Measurements from ENCODE around the gene HOXB5. TPM values are rescaled to one million over a fixed set of nuclear protein-coding genes. Genes with fewer than 3 reads are reported as not detected.
A peak's percentile ranks its signal among the peaks of the same experiment; 100 is the strongest.

The HOXB5 gene
- total RNA-seq, 2 experiments from 2014 or later = not detected

GRCh38 chr17:48625495-48626244, 32.1 kb upstream of the HOXB5 start:
- ATAC-seq (ENCODE audit: low read depth) (peak; percentile 62), DNase-seq (peak; percentile 67)
- Mint-ChIP-seq H3K27me3 (peaks cover 87% of the 10 kb centered on the region), H3K36me3 (no peaks in the 10 kb centered on the region), H3K4me1 (peaks cover 12% of the 10 kb centered on the region), H3K27ac (peak overlapping the region; percentile 17), H3K4me3 (peak overlapping the region; percentile 85), H3K9me3 (no peaks in the 10 kb centered on the region)
- POLR2A ChIA-PET = interaction anchor here (1.9 kb wide), 2 partner anchors 11 to 12 kb away, joined by 5 to 6 read pairs; no protein-coding TSS in a partner anchor

GRCh38 chr17:48624544-48625494, 31.2 kb upstream of the HOXB5 start:
- H3K4me3 Mint-ChIP-seq = peak overlapping the region; percentile 85
- H3K36me3 Mint-ChIP-seq = no peaks in the 10 kb centered on the region
- no peak overlapping the region for H3K27ac Mint-ChIP-seq
- ATAC-seq (ENCODE audit: low read depth) (no peak), DNase-seq (peak; percentile 52)
- POLR2A ChIA-PET = interaction anchor here (1.9 kb wide), 2 partner anchors 11 kb away, joined by 5 to 6 read pairs; no protein-coding TSS in a partner anchor
- H3K9me3 Mint-ChIP-seq = no peaks in the 10 kb centered on the region
- peaks cover 85% of the 10 kb centered on the region for H3K27me3 Mint-ChIP-seq
- H3K4me1 Mint-ChIP-seq = peaks cover 12% of the 10 kb centered on the region

- ATAC-seq (ENCODE audit: low read depth) (no peak), DNase-seq (no peak)
- Mint-ChIP-seq H3K27ac (no peak overlapping the region), H3K9me3 (no peaks in the 10 kb centered on the region), H3K4me1 (peaks cover 13% of the 10 kb centered on the region), H3K4me3 (no peak overlapping the region), H3K27me3 (peaks cover 84% of the 10 kb centered on the region), H3K36me3 (no peaks in the 10 kb centered on the region)
- POLR2A ChIA-PET = no interaction called here
These were observed 30.5 kb upstream of the HOXB5 start for GRCh38 chr17:48624118-48624517.

- POLR2A ChIA-PET = no interaction called here
- Mint-ChIP-seq H3K27ac (no peak overlapping the region), H3K27me3 (peaks cover 84% of the 10 kb centered on the region), H3K9me3 (no peaks in the 10 kb centered on the region), H3K4me1 (peaks cover 15% of the 10 kb centered on the region), H3K36me3 (no peaks in the 10 kb centered on the region), H3K4me3 (no peak overlapping the region)
- ATAC-seq (ENCODE audit: low read depth) (no peak), DNase-seq (no peak)
These were observed 30.0 kb upstream of the HOXB5 start for GRCh38 chr17:48623583-48623982.

- H3K4me3 Mint-ChIP-seq = no peak overlapping the region
- H3K36me3 Mint-ChIP-seq = no peaks in the 10 kb centered on the region
- no peak for DNase-seq
- POLR2A ChIA-PET = no interaction called here
- no peak overlapping the region for H3K27ac Mint-ChIP-seq
- ATAC-seq (ENCODE audit: low read depth) = no peak
- H3K4me1 Mint-ChIP-seq = peaks cover 19% of the 10 kb centered on the region
- peaks cover 84% of the 10 kb centered on the region for H3K27me3 Mint-ChIP-seq
- no peaks in the 10 kb centered on the region for H3K9me3 Mint-ChIP-seq
These were observed 29.3 kb upstream of the HOXB5 start for GRCh38 chr17:48622857-48623256.

GRCh38 chr17:48621410-48622392, 28.1 kb upstream of the HOXB5 start:
- no peaks in the 10 kb centered on the region for H3K9me3 Mint-ChIP-seq
- no peak for ATAC-seq (ENCODE audit: low read depth)
- H3K4me3 Mint-ChIP-seq = no peak overlapping the region
- no peaks in the 10 kb centered on the region for H3K36me3 Mint-ChIP-seq
- peaks cover 84% of the 10 kb centered on the region for H3K27me3 Mint-ChIP-seq
- POLR2A ChIA-PET = no interaction called here
- no peak overlapping the region for H3K27ac Mint-ChIP-seq
- no peak for DNase-seq
- peaks cover 20% of the 10 kb centered on the region for H3K4me1 Mint-ChIP-seq

GRCh38 chr17:48620461-48621139, 27.0 kb upstream of the HOXB5 start:
- ATAC-seq (ENCODE audit: low read depth) (no peak), DNase-seq (no peak)
- H3K4me1 Mint-ChIP-seq = peaks cover 16% of the 10 kb centered on the region
- no peak overlapping the region for H3K4me3 Mint-ChIP-seq
- H3K27me3 Mint-ChIP-seq = peaks cover 87% of the 10 kb centered on the region
- no peak overlapping the region for H3K27ac Mint-ChIP-seq
- no peaks in the 10 kb centered on the region for H3K36me3 Mint-ChIP-seq
- POLR2A ChIA-PET = interaction anchor here (0.6 kb wide), 1 partner anchor 577 kb away, joined by 3 read pairs; no protein-coding TSS in a partner anchor
- H3K9me3 Mint-ChIP-seq = no peaks in the 10 kb centered on the region

- POLR2A ChIA-PET = interaction anchor here (0.6 kb wide), 1 partner anchor 576 kb away, joined by 3 read pairs; no protein-coding TSS in a partner anchor
- Mint-ChIP-seq H3K4me3 (peak overlapping the region; percentile 11), H3K4me1 (peaks cover 16% of the 10 kb centered on the region), H3K27me3 (peaks cover 90% of the 10 kb centered on the region), H3K27ac (no peak overlapping the region), H3K36me3 (no peaks in the 10 kb centered on the region), H3K9me3 (no peaks in the 10 kb centered on the region)
- DNase-seq (no peak), ATAC-seq (ENCODE audit: low read depth) (no peak)
These were observed 26.4 kb upstream of the HOXB5 start for GRCh38 chr17:48619826-48620449.

- H3K27ac Mint-ChIP-seq = no peak overlapping the region
- H3K9me3 Mint-ChIP-seq = no peaks in the 10 kb centered on the region
- peaks cover 92% of the 10 kb centered on the region for H3K27me3 Mint-ChIP-seq
- H3K36me3 Mint-ChIP-seq = no peaks in the 10 kb centered on the region
- peak overlapping the region; percentile 56 for H3K4me3 Mint-ChIP-seq
- peak; percentile 69 for ATAC-seq (ENCODE audit: low read depth)
- peaks cover 22% of the 10 kb centered on the region for H3K4me1 Mint-ChIP-seq
- POLR2A ChIA-PET = interaction anchor here (1.0 kb wide), 1 partner anchor 119 kb away, joined by 3 read pairs; no protein-coding TSS in a partner anchor
- peak; percentile 84 for DNase-seq
These were observed 24.8 kb upstream of the HOXB5 start for GRCh38 chr17:48618256-48618896.

- Mint-ChIP-seq H3K4me1 (peaks cover 26% of the 10 kb centered on the region), H3K27me3 (peaks cover 90% of the 10 kb centered on the region), H3K9me3 (no peaks in the 10 kb centered on the region), H3K27ac (no peak overlapping the region), H3K4me3 (no peak overlapping the region), H3K36me3 (no peaks in the 10 kb centered on the region)
- POLR2A ChIA-PET = interaction anchor here (1.0 kb wide), 1 partner anchor 120 kb away, joined by 3 read pairs; no protein-coding TSS in a partner anchor
- ATAC-seq (ENCODE audit: low read depth) (no peak), DNase-seq (no peak)
These were observed 24.1 kb upstream of the HOXB5 start for GRCh38 chr17:48617471-48618255.
